AML-193 (cell line): Measurements from ENCODE around the gene TOPBP1.
"Not testable (repeated sequence)": the region's sequence is repeated elsewhere in the genome, so short reads cannot be mapped to it uniquely, and the experiment has no call there.

Experiments used
- DNase-seq, 2 experiments: peaks; one replicate each; lab custom pipeline; 2025; lab: John Stamatoyannopoulos, UW

TOPBP1 gene

DNA sequence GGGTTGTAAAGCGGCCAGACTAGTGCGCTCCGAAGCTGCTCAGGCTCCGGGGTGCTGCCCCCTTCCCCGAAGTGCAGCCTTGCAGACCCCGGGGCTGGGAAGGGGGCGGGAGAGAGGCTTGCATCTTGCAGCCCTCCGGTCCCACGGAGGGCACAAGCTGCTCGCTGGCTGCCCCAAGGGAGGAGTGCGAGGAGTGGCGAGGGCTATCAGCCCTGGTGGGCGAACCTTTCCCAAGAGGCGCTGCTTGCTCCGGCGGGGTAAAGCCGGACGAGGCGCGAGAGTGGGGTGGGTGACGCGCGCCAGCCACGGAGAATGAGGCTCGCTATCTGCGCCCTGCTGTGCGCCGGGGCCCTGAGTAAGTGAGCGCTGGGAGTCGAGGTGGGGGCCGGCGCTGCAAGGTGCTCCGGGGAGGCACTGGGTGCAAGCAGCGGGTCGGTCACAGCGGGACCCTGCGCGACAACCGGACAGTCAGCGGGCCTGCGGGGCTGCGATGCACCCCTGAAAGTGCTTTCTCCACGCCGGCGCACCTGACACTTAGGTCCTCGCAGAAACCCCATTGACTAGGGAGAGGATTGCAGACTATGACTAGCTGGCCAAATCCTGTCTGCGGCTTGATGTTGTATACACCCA, 12.7 kb upstream of the TOPBP1 start:
- DNase-seq = no peak

DNA sequence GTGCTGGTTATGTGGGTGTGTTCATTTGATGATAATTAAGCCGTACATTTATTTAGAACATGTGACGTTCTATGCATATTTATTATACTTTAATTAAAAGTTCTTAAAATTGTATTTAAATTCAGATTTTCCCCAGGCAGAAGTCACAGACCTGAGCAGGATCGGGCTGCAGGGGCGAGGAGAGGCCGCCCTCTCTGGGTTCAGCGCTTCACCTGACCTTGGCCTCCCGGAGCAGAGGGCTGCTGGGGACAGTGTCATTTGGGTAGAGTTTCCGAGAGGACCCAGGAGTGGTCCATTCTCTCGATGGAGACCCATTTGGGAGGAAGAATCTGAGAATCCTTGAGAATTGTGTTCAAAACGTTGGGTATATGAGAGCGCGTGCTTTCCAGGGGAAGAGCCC, 12.0 kb upstream of the TOPBP1 start:
- no peak for DNase-seq

DNA sequence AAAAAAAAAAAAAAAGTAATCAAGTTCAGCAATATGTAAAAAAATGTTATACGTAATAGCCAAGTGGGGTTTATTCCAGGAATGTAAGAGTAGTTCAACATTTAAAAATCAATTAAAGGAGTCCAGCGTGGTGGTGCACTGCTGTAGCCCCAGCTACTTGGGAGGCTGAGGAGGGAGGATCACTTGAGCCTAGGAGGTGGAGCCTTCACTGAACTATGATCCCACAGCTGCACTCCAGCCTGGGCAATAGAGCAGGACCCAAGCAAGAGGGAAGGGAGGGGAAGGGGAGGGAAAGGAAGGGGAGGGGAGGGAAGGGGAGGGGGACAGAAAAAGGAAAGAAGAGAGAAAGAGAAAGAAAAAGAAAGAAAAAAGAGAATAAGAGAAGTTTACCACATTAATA, 10.7 kb upstream of the TOPBP1 start:
- no peak for DNase-seq

DNA sequence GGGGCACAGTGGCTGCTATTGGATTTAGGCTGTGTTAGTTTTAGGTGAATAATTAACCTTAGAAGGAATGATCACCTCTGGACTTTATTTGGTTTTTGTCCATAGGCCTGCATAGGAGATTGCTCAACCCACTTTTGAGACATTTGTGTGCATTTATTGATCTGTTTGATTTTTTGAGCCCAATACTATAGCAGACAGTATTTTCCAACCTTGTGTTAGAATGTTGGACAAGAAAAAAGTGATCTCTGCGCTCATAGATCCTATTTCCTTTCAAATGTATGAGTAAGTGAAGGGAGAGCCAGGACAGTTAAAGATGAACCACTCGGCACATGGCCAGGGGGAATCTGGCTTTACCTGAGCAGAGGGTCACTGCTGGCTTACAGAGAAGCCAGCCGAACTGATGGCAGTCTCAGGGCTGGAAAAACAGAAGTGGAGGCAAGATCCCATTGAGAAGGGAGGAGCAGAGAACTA, 8.8 kb upstream of the TOPBP1 start:
- no peak for DNase-seq

DNA sequence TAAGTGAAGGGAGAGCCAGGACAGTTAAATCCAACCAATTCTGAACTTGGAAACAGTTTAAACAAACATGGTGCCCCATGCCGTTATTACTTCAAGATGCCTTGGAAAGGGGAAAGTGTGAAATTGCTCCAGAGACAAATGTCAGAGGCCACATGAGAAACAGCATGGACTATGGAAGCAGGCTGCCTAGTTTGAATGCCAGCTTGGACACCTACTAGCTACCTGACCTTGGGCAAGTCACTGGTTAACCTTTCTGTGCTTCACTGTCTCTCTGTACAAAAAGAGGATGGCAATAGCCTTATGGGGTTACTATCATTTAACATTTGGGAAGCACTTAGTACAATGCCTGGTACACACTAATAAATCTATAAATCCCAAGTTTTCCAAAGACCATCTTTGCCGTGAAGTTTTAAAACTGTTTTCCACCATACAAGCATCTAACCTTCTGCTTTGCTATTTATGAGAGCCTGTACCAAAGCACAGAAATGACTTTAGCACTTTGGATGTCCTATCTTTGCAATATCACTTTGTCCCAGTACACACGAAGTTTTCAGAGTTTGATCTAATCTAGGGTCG, 8.3 kb upstream of the TOPBP1 start:
- no peak for DNase-seq

DNA sequence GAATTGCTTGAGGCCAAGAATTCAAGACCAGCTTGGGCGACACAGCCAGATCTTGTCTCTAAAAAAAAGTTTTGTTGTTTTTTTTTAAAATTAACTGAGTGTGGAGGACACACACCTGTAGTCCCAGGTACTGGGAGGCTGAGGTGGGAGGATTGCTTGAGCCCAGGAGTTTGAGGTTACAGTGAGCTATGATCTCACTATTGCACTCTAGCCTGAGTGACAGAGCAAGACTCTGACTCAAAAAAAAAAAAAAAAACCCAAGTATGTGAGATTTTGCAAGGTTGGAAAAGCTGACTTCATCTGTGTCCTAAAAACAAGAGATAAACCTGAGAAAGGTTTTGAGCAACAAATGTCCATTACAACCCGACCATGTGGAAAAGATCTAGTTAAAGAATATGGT, 5.4 kb upstream of the TOPBP1 start:
- DNase-seq = no peak

DNA sequence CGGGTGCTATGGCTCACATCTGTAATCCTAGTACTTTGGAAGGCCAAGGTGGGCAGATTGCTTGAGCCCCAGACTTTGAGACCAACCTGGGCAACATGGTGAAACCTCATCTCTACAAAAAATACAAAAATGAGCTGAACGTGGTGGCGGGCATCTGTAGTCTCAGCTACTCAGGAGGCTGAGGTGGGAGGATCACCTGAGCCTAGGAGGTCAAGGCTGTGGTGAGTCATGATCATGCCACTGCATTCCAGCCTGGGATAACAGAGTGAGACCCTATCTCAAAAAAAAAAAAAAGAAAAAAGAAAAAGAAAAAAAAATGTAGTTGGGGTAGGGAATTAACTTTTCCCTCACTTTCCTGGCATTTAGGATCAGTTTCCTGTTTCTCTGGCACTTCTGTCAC, 3.4 kb upstream of the TOPBP1 start:
- DNase-seq = not testable (repeated sequence)

DNA sequence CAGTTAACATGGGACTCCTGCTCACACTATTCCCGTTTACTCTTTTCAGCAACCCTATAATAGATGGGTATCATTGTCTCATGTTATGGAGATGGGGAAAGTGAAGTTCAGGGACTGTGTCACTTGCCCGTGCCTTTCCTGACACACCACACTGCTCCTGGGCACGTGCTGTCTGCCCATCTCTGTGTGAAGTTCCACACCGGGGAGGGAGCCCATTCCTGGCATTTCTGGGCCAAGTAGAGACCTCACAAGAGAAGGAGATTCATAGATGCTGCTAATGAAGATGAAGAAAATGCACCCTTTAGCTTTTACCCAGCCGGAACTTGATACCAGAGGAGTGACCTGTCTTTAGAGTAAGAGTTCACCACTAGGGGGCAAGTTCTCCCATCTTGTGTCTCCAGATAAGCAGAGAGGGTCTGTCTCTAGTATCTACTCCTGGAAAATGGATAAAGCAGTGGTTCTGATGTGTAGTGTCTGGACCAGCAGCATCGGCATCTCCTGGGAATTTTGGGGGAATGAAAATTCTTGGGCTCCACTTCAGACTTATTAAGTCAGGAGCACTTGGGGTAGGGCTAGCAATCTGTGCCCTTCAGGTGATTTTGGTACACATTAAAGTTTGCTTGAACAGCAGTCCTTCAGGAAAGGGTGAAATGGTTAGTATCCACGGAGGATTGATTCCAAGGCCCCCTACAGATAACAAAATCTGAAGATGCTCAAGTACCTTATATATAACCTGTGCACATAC, 2.0 kb upstream of the TOPBP1 start:
- peak; percentile 73 to 79 for DNase-seq

DNA sequence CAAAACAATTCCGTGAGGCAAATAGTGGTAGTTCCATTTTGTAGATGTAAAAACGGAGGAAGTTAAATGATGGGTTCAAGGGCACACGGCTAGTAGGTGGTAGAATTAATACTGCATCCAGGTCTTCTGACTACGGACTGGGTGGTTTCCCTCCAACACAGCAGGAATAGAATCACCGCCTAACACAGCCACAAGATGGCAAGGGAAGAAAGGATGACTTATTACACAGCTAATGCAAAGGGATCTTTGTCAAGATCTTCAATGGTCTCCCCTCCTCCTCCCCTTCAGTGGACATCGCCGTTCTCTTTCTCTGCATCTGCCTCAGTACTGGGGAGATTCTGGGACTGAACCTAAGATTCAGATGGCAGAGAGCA, 524 bp upstream of the TOPBP1 start:
- DNase-seq = peak; percentile 31 to 47

DNA sequence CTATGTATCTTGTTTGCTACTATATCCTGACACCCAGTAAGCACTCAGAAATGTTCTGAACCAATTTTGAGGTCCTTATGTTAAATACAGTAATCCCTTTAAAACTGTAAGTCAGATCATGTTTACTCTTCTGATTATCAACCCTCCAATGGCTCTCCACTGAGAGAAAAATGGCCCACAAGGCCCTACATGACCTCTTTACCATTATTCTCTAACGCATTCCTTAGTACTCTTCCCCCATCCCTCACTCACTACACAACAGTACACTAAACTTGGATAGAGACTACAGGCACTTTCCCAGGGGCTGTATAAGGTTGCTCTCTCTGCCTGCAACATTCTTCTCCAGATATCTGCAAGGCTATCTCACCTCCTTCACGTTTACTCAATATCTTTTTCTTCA, 1.9 kb downstream of the TOPBP1 start:
- no peak for DNase-seq

DNA sequence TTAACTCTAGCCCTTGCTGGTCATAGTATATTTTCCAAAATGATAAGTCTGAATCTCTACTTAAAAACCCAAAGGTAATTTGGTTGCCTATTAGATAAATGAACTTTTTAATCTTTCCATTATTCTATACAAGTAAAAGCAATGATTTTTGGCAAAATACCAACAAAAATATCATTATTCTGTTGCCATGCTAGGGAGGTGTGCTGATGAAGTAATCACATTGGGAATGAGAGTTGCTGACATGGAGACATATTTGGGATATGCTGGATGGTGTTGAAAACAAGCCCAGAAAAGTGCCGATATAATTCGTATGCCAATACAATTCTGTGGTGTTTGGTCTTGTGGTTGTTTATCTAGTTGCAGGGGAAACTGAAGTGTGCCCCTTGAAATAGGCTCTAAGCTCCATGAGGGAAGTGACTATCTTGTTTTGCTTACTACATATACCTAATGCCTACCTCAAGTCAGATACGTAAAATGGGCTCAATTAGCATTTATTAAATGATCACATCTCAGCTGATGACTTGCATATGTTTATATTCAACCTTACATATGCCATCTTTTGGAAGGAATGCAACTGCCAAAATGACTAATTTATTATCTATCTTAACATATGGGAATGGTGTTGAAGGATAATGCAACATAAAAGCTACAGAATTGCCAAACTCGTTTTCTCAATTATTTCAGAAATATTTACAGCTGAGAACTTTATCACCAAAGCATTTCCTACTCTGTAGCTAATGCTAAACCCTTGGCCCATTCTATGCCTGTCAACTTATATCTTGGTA, 5.8 kb downstream of the TOPBP1 start:
- DNase-seq = no peak

DNA sequence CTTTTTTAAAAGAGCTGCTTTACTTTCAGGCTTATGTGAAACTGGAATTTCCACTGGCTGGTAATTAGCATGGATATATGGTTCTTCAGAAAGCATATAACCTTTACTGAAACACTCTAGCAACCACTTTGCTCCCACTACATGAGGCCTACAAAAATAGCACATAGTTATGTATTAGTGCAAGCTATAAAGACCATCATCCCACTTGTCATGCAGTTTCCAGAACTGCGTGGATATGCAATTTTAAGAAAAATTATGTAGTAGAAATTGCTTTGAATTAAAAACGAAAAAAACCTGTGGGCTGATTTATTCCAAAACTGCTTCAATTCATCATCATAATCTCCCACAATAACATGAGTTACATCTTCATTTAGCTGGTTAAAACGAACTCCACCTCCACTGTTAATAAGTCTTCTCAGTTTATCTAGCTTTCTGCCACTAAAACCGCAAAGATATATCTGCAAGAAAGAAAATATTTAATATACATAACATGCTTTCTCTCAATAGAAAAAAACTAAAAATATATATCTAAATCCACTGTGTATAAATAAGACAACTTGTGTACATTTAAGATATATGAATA, 12.2 kb downstream of the TOPBP1 start:
- no peak for DNase-seq

DNA sequence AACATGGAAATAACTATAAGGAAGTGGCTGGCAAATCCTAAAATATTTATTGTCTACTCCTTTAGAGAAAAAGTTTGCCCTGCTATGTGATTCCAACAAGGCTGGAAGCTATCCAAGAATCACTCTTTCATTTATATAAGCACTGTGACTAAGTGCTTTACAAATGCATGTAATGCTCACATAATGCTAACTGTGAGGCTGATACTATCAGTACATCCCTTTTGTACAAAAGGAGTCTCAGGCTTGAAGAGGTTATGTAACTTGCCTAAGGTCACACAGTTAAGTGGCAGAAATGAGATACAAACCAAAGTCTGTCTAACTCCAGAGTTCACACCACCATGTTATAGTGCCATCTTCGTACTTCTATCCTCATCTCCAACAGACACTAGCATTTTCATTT, 17.0 kb downstream of the TOPBP1 start:
- DNase-seq = no peak

DNA sequence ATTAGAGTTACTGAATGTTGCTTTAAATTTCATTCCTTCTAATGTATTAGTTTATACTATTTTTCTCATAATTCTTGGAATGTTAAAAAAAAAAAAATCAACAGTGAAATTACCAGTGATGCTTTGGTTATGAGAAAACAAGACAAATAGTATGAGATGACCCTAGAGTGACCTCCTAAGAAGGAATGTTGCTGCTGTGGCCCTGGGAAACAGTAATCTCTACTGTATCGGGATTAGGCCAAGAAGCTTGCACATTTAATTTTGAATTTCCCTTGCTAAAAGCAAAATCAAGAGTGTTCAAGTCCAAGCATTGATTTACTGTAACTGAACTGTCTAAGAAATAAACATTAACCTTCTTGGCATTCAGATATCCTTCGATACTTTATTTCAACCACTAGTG, 18.1 kb downstream of the TOPBP1 start:
- DNase-seq = no peak

DNA sequence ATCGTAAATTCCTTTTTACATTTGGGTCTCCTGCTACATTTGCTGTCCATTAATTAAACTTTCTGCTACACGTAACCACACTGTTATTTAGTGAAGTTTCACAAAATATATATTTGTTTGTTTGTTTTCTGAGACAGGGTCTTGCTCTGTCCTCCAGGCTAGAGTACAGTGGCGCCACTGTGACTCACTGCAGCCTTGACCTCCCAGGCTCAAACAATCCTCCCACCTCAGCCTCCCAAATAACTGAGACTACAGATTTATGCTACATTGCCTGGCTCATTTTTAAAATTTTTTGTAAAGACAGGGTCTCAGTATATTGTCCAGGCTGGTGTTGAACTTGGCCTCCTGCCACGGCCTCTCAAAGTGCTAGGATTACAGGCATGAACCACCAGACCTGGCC, 20.5 kb downstream of the TOPBP1 start:
- no peak for DNase-seq

DNA sequence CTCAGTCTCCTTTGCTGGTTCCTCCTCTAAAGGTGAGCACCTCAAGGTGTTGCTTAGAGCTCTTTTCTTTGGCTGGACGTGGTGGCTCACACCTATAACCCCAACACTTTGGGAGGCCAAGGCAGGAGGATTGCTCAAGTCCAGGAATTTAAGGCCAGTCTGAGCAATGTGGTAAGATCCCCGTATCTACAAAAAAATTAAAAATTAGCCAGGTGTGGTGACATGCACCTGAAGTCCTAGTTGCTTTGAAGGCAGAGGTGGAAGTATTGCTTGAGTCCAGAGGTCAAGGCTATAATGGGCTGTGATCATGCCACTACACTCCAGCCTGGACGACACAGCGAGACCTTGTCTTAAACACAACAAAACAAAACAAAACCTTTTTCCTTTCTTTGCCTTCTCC, 28.3 kb downstream of the TOPBP1 start:
- no peak for DNase-seq

DNA sequence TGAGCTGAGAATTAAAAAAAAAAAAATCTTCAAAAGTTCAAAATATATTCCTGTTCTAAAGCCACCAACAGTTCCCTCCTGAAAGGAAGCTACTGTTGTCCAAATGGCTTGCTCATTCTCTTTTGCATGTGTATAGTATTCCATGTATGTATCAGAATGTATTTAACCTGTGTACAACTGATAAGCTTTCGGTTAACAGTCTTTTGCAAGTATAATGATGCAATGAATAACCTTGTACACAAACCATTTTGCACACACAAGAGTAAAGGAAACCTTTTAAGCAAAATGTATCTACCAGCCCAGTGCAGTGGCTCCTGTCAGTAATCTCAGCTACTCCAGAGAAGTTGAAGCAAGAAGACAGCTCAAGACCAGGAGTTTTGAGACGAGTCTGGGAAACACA, 32.6 kb downstream of the TOPBP1 start:
- no peak for DNase-seq

DNA sequence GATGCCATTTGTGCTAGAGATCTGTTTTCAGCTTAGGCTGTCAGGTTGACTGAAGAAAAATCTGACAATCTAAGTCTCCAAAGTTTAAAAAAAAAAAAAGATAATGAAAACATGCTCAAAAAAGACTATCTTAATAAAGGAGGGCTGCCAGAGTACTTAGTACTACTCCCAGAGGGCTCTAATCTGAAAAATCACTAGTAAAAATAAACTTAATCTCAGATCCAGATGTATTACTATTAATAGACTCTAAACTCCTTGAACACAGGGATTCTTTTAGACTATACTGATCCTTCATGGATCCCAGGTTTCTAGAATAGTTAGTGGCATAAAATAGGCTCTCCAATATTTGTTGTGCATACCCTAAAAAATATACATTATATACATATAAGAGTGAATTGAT, 34.0 kb downstream of the TOPBP1 start:
- no peak for DNase-seq

DNA sequence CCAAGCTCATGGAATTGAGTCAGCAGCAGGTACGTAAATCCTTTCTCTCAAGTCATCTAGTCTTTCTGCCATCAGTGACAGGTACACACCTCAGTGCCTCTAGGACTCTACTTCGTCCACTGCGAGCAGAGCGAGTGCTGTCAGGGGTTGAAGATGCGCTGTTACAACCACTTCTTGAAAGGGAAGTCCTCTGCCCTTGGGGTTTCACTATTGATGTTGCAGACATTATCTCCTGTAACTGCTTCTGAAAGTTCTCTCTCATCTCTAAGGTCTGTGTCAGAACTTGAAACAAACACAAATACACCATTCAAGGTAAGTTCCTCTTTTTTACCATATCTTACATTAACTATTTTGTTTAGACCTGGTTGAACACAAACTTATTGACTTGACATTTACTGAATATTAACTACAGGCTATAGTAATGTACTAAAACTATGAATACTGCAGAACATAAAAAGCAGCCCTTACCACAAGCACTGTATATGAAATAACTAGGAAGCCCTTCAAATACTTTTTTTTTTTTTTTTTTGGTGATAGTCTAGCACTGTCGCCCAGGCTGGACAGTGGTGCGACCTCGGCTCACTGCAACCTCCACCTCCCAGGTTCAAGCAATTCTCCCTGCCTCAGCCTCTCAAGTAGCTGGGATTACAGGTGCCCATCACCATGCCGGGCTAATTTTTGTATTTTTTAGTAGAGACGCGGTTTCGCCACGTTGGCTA, 41.5 kb downstream of the TOPBP1 start:
- no peak for DNase-seq

DNA sequence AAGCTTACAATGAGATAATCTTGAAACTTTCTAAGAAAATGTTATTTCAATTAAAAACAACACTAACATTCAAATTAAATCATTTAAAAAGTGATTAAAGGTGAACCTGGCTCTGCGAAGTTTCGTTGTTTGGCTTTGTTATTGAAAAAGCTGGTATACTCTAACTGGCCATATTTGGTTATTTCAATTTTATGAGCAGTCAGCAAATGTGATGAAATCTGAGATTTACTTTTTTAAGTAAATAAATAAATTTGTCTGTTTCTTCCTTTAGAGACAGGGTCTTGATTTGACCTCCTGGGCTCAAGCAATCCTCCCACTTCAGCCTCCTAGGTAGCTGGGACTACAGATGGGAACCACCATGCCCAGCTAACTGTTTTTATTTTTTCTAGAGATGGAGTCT, 50.2 kb downstream of the TOPBP1 start:
- no peak for DNase-seq

DNA sequence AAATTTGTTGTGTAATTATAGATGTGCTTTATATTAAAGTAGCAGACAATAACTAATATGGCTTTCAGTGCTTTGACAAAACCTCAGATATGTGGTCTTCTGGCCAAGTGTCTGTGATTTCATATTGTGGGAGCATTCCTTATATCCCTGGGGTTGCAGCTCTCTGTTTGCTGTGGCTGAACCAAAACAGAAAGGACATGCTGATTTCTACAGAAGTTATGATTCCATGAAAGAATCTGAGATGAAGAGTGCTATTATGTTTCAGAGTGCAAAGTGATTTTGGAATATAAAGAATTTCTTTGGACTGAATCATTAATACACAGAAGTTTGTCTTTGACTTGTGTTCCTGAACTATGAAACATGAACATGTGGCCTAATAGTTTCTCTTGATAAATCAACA, 51.7 kb downstream of the TOPBP1 start:
- no peak for DNase-seq

DNA sequence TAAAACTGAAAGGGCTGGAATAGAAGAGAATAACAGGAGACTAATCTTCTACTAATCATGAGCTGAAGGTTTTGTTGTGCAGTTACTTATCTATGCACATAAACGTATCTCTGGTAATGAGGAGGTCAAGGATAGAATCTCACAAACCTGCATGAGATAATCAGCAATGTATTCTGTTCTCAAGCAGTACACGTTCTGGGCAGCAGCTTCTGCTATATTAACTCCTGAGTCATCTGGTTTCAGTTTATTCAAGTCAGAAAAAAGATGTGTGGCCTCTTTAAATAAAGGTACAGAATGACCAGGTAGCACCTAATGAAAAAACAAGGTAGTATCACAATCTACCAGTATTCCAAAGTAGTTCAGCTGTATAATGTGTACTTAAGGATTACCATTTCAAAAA, 53.4 kb downstream of the TOPBP1 start:
- no peak for DNase-seq
